GM23338 (cell line): Measurements from ENCODE around the gene CCDC187. TPM values are rescaled to one million over a fixed set of nuclear protein-coding genes. Genes with fewer than 3 reads are reported as not detected.

Experiments used
- ATAC-seq: fragments of 200-7000 bp; cut with Tn5 transposase; 3 replicates; pipeline ENCODE4 v1.9.1; 2020
- DNase-seq: peaks from one replicate; pipeline ENCODE4 v3.0.0-alpha.2; 2015; ENCODE audit warnings: low spot score
- H2AFZ ChIP-seq: fragments of 200-600 bp; sonication (generic); 2 replicates; pipeline ENCODE4 v1.8.0; 2016; ENCODE audit warnings: antibody characterized with exemption, mild to moderate bottlenecking, moderate library complexity
- H3F3A ChIP-seq: fragments of 200-600 bp; sonication (generic); replicated peaks from 2 replicates; pipeline ENCODE4 v1.8.0; 2017; ENCODE audit warnings: antibody characterized with exemption, mixed run types, low read depth
- H3K27ac ChIP-seq: fragments of 200-600 bp; sonication (generic); 2 replicates; pipeline ENCODE4 v1.6.1; 2016; ENCODE audit warnings: low read depth
- H3K27me3 ChIP-seq: fragments of 200-600 bp; sonication (generic); 2 replicates; pipeline ENCODE4 v1.8.0; 2016; ENCODE audit warnings: mild to moderate bottlenecking, mixed run types, moderate library complexity; ENCODE audit not compliant: insufficient read depth
- H3K36me3 ChIP-seq: fragments of 200-600 bp; sonication (generic); 2 replicates; pipeline ENCODE4 v1.8.0; 2016; ENCODE audit warnings: mild to moderate bottlenecking; ENCODE audit not compliant: insufficient read depth
- H3K4me1 ChIP-seq: fragments of 200-600 bp; sonication (generic); 2 replicates; pipeline ENCODE4 v1.8.0; 2016; ENCODE audit warnings: mild to moderate bottlenecking, moderate library complexity; ENCODE audit not compliant: insufficient read depth
- H3K4me2 ChIP-seq: fragments of 200-600 bp; sonication (generic); 2 replicates; pipeline ENCODE4 v1.7.1; 2017; ENCODE audit warnings: mixed run types
- H3K4me3 ChIP-seq: fragments of 200-600 bp; sonication (generic); 2 replicates; pipeline ENCODE4 v1.6.1; 2016; ENCODE audit warnings: mixed run types
- H3K79me2 ChIP-seq: fragments of 200-600 bp; sonication (generic); replicated peaks from 2 replicates; pipeline ENCODE4 v1.8.0; 2017; ENCODE audit warnings: mild to moderate bottlenecking; ENCODE audit not compliant: insufficient read depth
- H3K9me2 ChIP-seq: fragments of 200-600 bp; sonication (generic); 2 replicates; pipeline ENCODE4 v1.8.0; 2017; ENCODE audit not compliant: insufficient read depth
- H4K20me1 ChIP-seq: fragments of 200-600 bp; sonication (generic); replicated peaks from 2 replicates; pipeline ENCODE4 v1.8.0; 2017; ENCODE audit warnings: mild to moderate bottlenecking; ENCODE audit not compliant: insufficient read depth
- H3K27ac Mint-ChIP-seq: 2 replicates; pipeline ENCODE4 v1.8.0; 2020; ENCODE audit warnings: inconsistent platforms, mild to moderate bottlenecking, moderate library complexity, mixed read lengths
- H3K27me3 Mint-ChIP-seq: 3 replicates; pipeline ENCODE4 v1.8.0; 2022; ENCODE audit warnings: low read depth, mild to moderate bottlenecking, moderate library complexity, mixed read lengths, inconsistent platforms; ENCODE audit not compliant: insufficient read depth, poor library complexity
- H3K36me3 Mint-ChIP-seq: 3 replicates; pipeline ENCODE4 v1.8.0; 2021; ENCODE audit warnings: low read depth, mild to moderate bottlenecking, inconsistent platforms, moderate library complexity, mixed read lengths
- H3K4me1 Mint-ChIP-seq: 3 replicates; pipeline ENCODE4 v1.8.0; 2020; ENCODE audit warnings: mild to moderate bottlenecking, inconsistent platforms, mixed read lengths
- H3K4me3 Mint-ChIP-seq: 3 replicates; pipeline ENCODE4 v1.8.0; 2021; ENCODE audit warnings: moderate library complexity, mild to moderate bottlenecking, inconsistent platforms, mixed read lengths
- H3K9me3 Mint-ChIP-seq: 3 replicates; pipeline ENCODE4 v1.8.0; 2020; ENCODE audit warnings: moderate library complexity, mild to moderate bottlenecking, inconsistent platforms, mixed read lengths
- CTCF ChIP-seq, 2 experiments: fragments of 200-600 bp in 1 of 2; sonication (generic) in 1 of 2; conservative IDR thresholded peaks; 2 replicates each; pipeline versions ENCODE4 v1.5.1 to v1.6.1; 2016 to 2017; ENCODE audit warnings: antibody characterized with exemption in 2 of 2, low read depth in 2 of 2, mild to moderate bottlenecking in 2 of 2, moderate library complexity in 1 of 2
- ETS1 ChIP-seq: IDR thresholded peaks from 2 replicates; pipeline ENCODE4 v1.6.1; 2016; ENCODE audit warnings: antibody characterized with exemption
- NANOG ChIP-seq: IDR thresholded peaks from 2 replicates; pipeline ENCODE4 v1.6.1; 2016; ENCODE audit warnings: antibody characterized with exemption, borderline replicate concordance
- STAT1 ChIP-seq: IDR thresholded peaks from one replicate; pipeline ENCODE4 v1.6.1; 2016; ENCODE audit warnings: antibody characterized with exemption; ENCODE audit not compliant: unreplicated experiment
- ZNF114 ChIP-seq: fragments of 250-450 bp; sonication (Bioruptor Pico); IDR thresholded peaks from 2 replicates; pipeline ENCODE4 v1.5.0; 2020; ENCODE audit warnings: mild to moderate bottlenecking, moderate library complexity
- ZNF331 ChIP-seq: fragments of 250-450 bp; sonication (Bioruptor Pico); IDR thresholded peaks from 2 replicates; pipeline ENCODE4 v1.5.0; 2020; ENCODE audit warnings: low read depth, mild to moderate bottlenecking, moderate library complexity
- ZNF462 ChIP-seq: fragments of 250-450 bp; sonication (Bioruptor Pico); IDR thresholded peaks from 2 replicates; pipeline ENCODE4 v1.5.0; 2020; ENCODE audit warnings: mild to moderate bottlenecking, moderate library complexity
- polyA plus RNA-seq: library from polyadenylated mRNA; unstranded; fragments of >200 nt; fragmentation: Nextera tagmentation; extraction: Ambion mirVana; gene quantifications from 2 replicates; pipeline ENCODE4 v1.2.1, GENCODE V29; 2016
- total RNA-seq: library from RNA; depleted of rRNA; stranded (reverse); fragments of >200 nt; shearing (Covaris generic); gene quantifications from 2 replicates; pipeline ENCODE4 v1.2.3, GENCODE V29; 2014

CCDC187 gene
- total and polyA plus RNA-seq, 2 experiments from 2014 or later = 0.14 TPM; not detected in 1

- TF ChIP-seq CTCF (conservative IDR thresholded peaks at IDR 0.05; ENCODE audit: low read depth in 2 of 2) = no peak
- no peak for TF ChIP-seq ETS1
Observed at GRCh38 chr9:136338511-136338910, 34.6 kb upstream of the CCDC187 start (continued).

GRCh38 chr9:136337416-136338395 is 33.8 kb upstream of the CCDC187 start:
- H3K4me1 Mint-ChIP-seq = no peaks in the 10 kb centered on the region; the same call in 1 of the 3 replicates
- no peak overlapping the region for H3K4me3 Mint-ChIP-seq
- H3K9me2 ChIP-seq = no peaks in the 10 kb centered on the region
- H3K9me3 Mint-ChIP-seq = no peaks in the 10 kb centered on the region
- H3K4me1 ChIP-seq = no peaks in the 10 kb centered on the region; the same call in 1 of the 2 replicates
- DNase-seq (no peak), ATAC-seq (no peak)
- no peaks in the 10 kb centered on the region for H3K36me3 ChIP-seq
- no peak for TF ChIP-seq ZNF331
- TF ChIP-seq ETS1 = no peak
- TF ChIP-seq STAT1 = no peak
- TF ChIP-seq NANOG = no peak
- H3F3A ChIP-seq = peaks cover 3% of the 10 kb centered on the region; the same call in 1 of the 2 replicates
- H3K27me3 ChIP-seq = no peaks in the 10 kb centered on the region
- no peak overlapping the region for H3K4me3 ChIP-seq
- no peaks in the 10 kb centered on the region for H3K79me2 ChIP-seq
- H3K27ac Mint-ChIP-seq = no peak overlapping the region
- H3K27me3 Mint-ChIP-seq = peaks cover 12% of the 10 kb centered on the region
- H3K36me3 Mint-ChIP-seq = no peaks in the 10 kb centered on the region
- H3K4me2 ChIP-seq = no peak overlapping the region
- H2AFZ ChIP-seq = no peak overlapping the region
- H4K20me1 ChIP-seq = no peaks in the 10 kb centered on the region; the same call in 1 of the 2 replicates
- no peak overlapping the region for H3K27ac ChIP-seq

GRCh38 chr9:136336881-136337280 is 33.0 kb upstream of the CCDC187 start:
- H3K4me3 Mint-ChIP-seq = no peak overlapping the region
- Histone ChIP-seq H3K27ac (no peak overlapping the region), H3F3A (peaks cover 2% of the 10 kb centered on the region; the same call in 1 of the 2 replicates), H3K79me2 (no peaks in the 10 kb centered on the region), H3K9me2 (no peaks in the 10 kb centered on the region), H3K4me2 (no peak overlapping the region), H4K20me1 (no peaks in the 10 kb centered on the region; the same call in 1 of the 2 replicates), H3K27me3 (no peaks in the 10 kb centered on the region), H3K4me1 (no peaks in the 10 kb centered on the region; the same call in 1 of the 2 replicates), H3K36me3 (no peaks in the 10 kb centered on the region), H2AFZ (no peak overlapping the region), H3K4me3 (no peak overlapping the region)
- H3K4me1 Mint-ChIP-seq = no peaks in the 10 kb centered on the region; the same call in 1 of the 3 replicates
- no peaks in the 10 kb centered on the region for H3K9me3 Mint-ChIP-seq
- no peaks in the 10 kb centered on the region for H3K36me3 Mint-ChIP-seq
- no peak overlapping the region for H3K27ac Mint-ChIP-seq
- no peak for ATAC-seq
- DNase-seq = no peak
- peaks cover 9% of the 10 kb centered on the region for H3K27me3 Mint-ChIP-seq
- TF ChIP-seq ZNF114 (CRISPR knock-in tag) (no peak), ZNF462 (CRISPR knock-in tag) (no peak)
